C4-2B (cell line): Measurements from ENCODE around the gene PIP5KL1.

Source experiments
- CTCF ChIP-seq: fragments of 450-650 bp; conservative IDR thresholded peaks from 2 replicates; pipeline ENCODE4 v1.5.1; 2017; ENCODE audit warnings: mild to moderate bottlenecking
- ZFX ChIP-seq: fragments of 450-650 bp; IDR thresholded peaks from 2 replicates; pipeline ENCODE4 v1.6.1; 2017

DNA sequence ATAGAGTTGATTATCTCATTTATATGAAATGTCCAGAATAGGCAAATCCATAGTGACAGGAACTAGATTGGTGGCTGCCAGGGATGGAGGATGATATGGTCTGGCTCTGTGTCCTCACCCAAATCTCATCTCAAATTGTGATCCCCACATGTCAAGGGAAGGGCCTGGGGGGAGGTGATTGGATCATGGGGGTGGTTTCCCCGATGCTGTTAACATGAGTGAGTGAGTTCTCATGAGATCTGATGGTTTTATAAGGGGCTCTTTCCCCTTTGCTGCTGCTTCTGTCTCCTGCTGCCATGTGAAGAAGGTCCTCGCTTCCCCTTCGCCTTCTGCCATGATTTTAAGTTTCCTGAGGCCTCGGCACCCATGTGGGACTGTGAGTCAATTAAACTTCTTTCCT, 28.8 kb upstream of the PIP5KL1 start:
- TF ChIP-seq CTCF = no peak
- no peak for TF ChIP-seq ZFX
